GM21737 (cell line): ENCODE data around the gene MTRF1.

Experiments
- ATAC-seq: cut with Tn5 transposase; IDR thresholded peaks from one replicate; pipeline ENCODE4 v1.9.1; 2021; ENCODE audit warnings: mild to moderate bottlenecking, moderate library complexity; ENCODE audit not compliant: unreplicated experiment

MTRF1 gene

GRCh38 chr13:41231025-41231677 is 32.2 kb downstream of the MTRF1 start:
- ATAC-seq, result no peak

GRCh38 chr13:41229356-41229755 is 34.0 kb downstream of the MTRF1 start:
- ATAC-seq, result no peak

GRCh38 chr13:41224113-41225110 is 39.0 kb downstream of the MTRF1 start:
- no peak for ATAC-seq

- ATAC-seq, result peak; percentile 86
Measured at GRCh38 chr13:41222259-41222852, 41.0 kb downstream of the MTRF1 start.

GRCh38 chr13:41220401-41220800 is 43.0 kb downstream of the MTRF1 start:
- no peak for ATAC-seq

- ATAC-seq, result no peak
Measured at GRCh38 chr13:41216160-41216559, 47.2 kb downstream of the MTRF1 start.

GRCh38 chr13:41213919-41214318 is 49.5 kb downstream of the MTRF1 start:
- ATAC-seq, result no peak

GRCh38 chr13:41213316-41213715 is 50.1 kb downstream of the MTRF1 start:
- ATAC-seq, result no peak

GRCh38 chr13:41212881-41213280 is 50.5 kb downstream of the MTRF1 start:
- ATAC-seq, result no peak

GRCh38 chr13:41211062-41211461 is 52.3 kb downstream of the MTRF1 start:
- ATAC-seq, result no peak

GRCh38 chr13:41206467-41206866 is 56.9 kb downstream of the MTRF1 start:
- ATAC-seq, result no peak

GRCh38 chr13:41203810-41204209 is 59.6 kb downstream of the MTRF1 start:
- no peak for ATAC-seq

- ATAC-seq, result no peak
Measured at GRCh38 chr13:41200126-41200525, 63.2 kb downstream of the MTRF1 start.

- peak; percentile 54 for ATAC-seq
Measured at GRCh38 chr13:41199526-41199925, 63.9 kb downstream of the MTRF1 start.

GRCh38 chr13:41199079-41199478 is 64.3 kb downstream of the MTRF1 start:
- ATAC-seq, result no peak

- ATAC-seq, result no peak
Measured at GRCh38 chr13:41196620-41197019, 66.8 kb downstream of the MTRF1 start.

GRCh38 chr13:41196011-41196410 is 67.4 kb downstream of the MTRF1 start:
- no peak for ATAC-seq

- peak; percentile 97 for ATAC-seq
Measured at GRCh38 chr13:41193919-41194824, 69.2 kb downstream of the MTRF1 start, which contains the start of gene KBTBD7. Gene KBTBD7, minus strand, starts transcription at chr13:41194569. Its CDS starts 312 bp downstream, at chr13:41194257.

- no peak for ATAC-seq
Measured at GRCh38 chr13:41193469-41193868, 69.9 kb downstream of the MTRF1 start.

- no peak for ATAC-seq
Measured at GRCh38 chr13:41188584-41188983, 74.8 kb downstream of the MTRF1 start.
